ENCODE results near the gene TMEM240.

DNA sequence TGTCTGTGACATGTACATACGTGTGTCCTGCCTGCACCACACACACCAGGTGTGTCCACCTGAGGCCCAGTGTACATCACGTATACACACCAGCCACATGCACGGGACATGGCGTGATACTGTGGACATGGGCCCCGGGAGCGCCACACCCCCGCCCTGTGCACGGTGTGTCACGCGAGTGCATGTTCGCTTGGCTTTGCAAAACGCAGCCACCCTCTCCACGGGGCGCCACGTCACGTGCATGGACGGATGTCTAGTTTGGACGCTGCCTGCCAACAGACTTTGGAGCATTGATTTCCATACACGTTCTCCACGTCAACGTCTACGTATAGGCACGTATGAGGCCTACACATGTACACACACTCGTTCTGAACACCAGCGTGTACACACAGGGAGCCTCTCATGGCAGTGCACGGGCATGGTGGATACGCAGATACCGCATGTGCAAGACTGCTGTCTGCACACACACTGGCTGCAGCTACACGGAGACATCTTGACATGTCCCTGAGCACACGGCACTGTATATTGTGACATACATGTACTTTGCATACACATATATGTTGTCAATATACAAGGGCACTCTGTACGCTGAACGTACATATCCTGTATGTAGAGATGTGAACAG lies 2.7 kb downstream of the TMEM240 start:
- TF ChIP-seq, protein P1, sequence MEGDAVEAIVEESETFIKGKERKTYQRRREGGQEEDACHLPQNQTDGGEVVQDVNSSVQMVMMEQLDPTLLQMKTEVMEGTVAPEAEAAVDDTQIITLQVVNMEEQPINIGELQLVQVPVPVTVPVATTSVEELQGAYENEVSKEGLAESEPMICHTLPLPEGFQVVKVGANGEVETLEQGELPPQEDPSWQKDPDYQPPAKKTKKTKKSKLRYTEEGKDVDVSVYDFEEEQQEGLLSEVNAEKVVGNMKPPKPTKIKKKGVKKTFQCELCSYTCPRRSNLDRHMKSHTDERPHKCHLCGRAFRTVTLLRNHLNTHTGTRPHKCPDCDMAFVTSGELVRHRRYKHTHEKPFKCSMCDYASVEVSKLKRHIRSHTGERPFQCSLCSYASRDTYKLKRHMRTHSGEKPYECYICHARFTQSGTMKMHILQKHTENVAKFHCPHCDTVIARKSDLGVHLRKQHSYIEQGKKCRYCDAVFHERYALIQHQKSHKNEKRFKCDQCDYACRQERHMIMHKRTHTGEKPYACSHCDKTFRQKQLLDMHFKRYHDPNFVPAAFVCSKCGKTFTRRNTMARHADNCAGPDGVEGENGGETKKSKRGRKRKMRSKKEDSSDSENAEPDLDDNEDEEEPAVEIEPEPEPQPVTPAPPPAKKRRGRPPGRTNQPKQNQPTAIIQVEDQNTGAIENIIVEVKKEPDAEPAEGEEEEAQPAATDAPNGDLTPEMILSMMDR (conservative IDR thresholded peaks at IDR 0.05; ENCODE audit: low read depth, low read length): no peak
- no peak for TF ChIP-seq EZH2 (IDR thresholded peaks at IDR 0.05; ENCODE audit: low read length, unreplicated experiment)

Data from PC-3 (cell line).